GM23338 (cell line): Measurements from ENCODE around the gene NQO1. TPM values are rescaled to one million over a fixed set of nuclear protein-coding genes. Genes with fewer than 3 reads are reported as not detected.

Experiments used
- ATAC-seq: fragments of 200-7000 bp; cut with Tn5 transposase; 3 replicates; pipeline ENCODE4 v1.9.1; 2020
- DNase-seq: peaks from one replicate; pipeline ENCODE4 v3.0.0-alpha.2; 2015; ENCODE audit warnings: low spot score
- H2AFZ ChIP-seq: fragments of 200-600 bp; sonication (generic); 2 replicates; pipeline ENCODE4 v1.8.0; 2016; ENCODE audit warnings: antibody characterized with exemption, mild to moderate bottlenecking, moderate library complexity
- H3F3A ChIP-seq: fragments of 200-600 bp; sonication (generic); replicated peaks from 2 replicates; pipeline ENCODE4 v1.8.0; 2017; ENCODE audit warnings: antibody characterized with exemption, mixed run types, low read depth
- H3K27ac ChIP-seq: fragments of 200-600 bp; sonication (generic); 2 replicates; pipeline ENCODE4 v1.6.1; 2016; ENCODE audit warnings: low read depth
- H3K27me3 ChIP-seq: fragments of 200-600 bp; sonication (generic); 2 replicates; pipeline ENCODE4 v1.8.0; 2016; ENCODE audit warnings: mild to moderate bottlenecking, mixed run types, moderate library complexity; ENCODE audit not compliant: insufficient read depth
- H3K36me3 ChIP-seq: fragments of 200-600 bp; sonication (generic); 2 replicates; pipeline ENCODE4 v1.8.0; 2016; ENCODE audit warnings: mild to moderate bottlenecking; ENCODE audit not compliant: insufficient read depth
- H3K4me1 ChIP-seq: fragments of 200-600 bp; sonication (generic); 2 replicates; pipeline ENCODE4 v1.8.0; 2016; ENCODE audit warnings: mild to moderate bottlenecking, moderate library complexity; ENCODE audit not compliant: insufficient read depth
- H3K4me2 ChIP-seq: fragments of 200-600 bp; sonication (generic); 2 replicates; pipeline ENCODE4 v1.7.1; 2017; ENCODE audit warnings: mixed run types
- H3K4me3 ChIP-seq: fragments of 200-600 bp; sonication (generic); 2 replicates; pipeline ENCODE4 v1.6.1; 2016; ENCODE audit warnings: mixed run types
- H3K79me2 ChIP-seq: fragments of 200-600 bp; sonication (generic); replicated peaks from 2 replicates; pipeline ENCODE4 v1.8.0; 2017; ENCODE audit warnings: mild to moderate bottlenecking; ENCODE audit not compliant: insufficient read depth
- H3K9me2 ChIP-seq: fragments of 200-600 bp; sonication (generic); 2 replicates; pipeline ENCODE4 v1.8.0; 2017; ENCODE audit not compliant: insufficient read depth
- H4K20me1 ChIP-seq: fragments of 200-600 bp; sonication (generic); replicated peaks from 2 replicates; pipeline ENCODE4 v1.8.0; 2017; ENCODE audit warnings: mild to moderate bottlenecking; ENCODE audit not compliant: insufficient read depth
- H3K27ac Mint-ChIP-seq: 2 replicates; pipeline ENCODE4 v1.8.0; 2020; ENCODE audit warnings: inconsistent platforms, mild to moderate bottlenecking, moderate library complexity, mixed read lengths
- H3K27me3 Mint-ChIP-seq: 3 replicates; pipeline ENCODE4 v1.8.0; 2022; ENCODE audit warnings: low read depth, mild to moderate bottlenecking, moderate library complexity, mixed read lengths, inconsistent platforms; ENCODE audit not compliant: insufficient read depth, poor library complexity
- H3K36me3 Mint-ChIP-seq: 3 replicates; pipeline ENCODE4 v1.8.0; 2021; ENCODE audit warnings: low read depth, mild to moderate bottlenecking, inconsistent platforms, moderate library complexity, mixed read lengths
- H3K4me1 Mint-ChIP-seq: 3 replicates; pipeline ENCODE4 v1.8.0; 2020; ENCODE audit warnings: mild to moderate bottlenecking, inconsistent platforms, mixed read lengths
- H3K4me3 Mint-ChIP-seq: 3 replicates; pipeline ENCODE4 v1.8.0; 2021; ENCODE audit warnings: moderate library complexity, mild to moderate bottlenecking, inconsistent platforms, mixed read lengths
- H3K9me3 Mint-ChIP-seq: 3 replicates; pipeline ENCODE4 v1.8.0; 2020; ENCODE audit warnings: moderate library complexity, mild to moderate bottlenecking, inconsistent platforms, mixed read lengths
- CREB1 ChIP-seq: fragments of 250-450 bp; sonication (Bioruptor Pico); IDR thresholded peaks from 2 replicates; pipeline ENCODE4 v1.5.0; 2020; ENCODE audit warnings: low read depth, mild to moderate bottlenecking, moderate library complexity
- NANOG ChIP-seq: IDR thresholded peaks from 2 replicates; pipeline ENCODE4 v1.6.1; 2016; ENCODE audit warnings: antibody characterized with exemption, borderline replicate concordance
- STAT1 ChIP-seq: IDR thresholded peaks from one replicate; pipeline ENCODE4 v1.6.1; 2016; ENCODE audit warnings: antibody characterized with exemption; ENCODE audit not compliant: unreplicated experiment
- ZNF114 ChIP-seq: fragments of 250-450 bp; sonication (Bioruptor Pico); IDR thresholded peaks from 2 replicates; pipeline ENCODE4 v1.5.0; 2020; ENCODE audit warnings: mild to moderate bottlenecking, moderate library complexity
- ZNF331 ChIP-seq: fragments of 250-450 bp; sonication (Bioruptor Pico); IDR thresholded peaks from 2 replicates; pipeline ENCODE4 v1.5.0; 2020; ENCODE audit warnings: low read depth, mild to moderate bottlenecking, moderate library complexity
- polyA plus RNA-seq: library from polyadenylated mRNA; unstranded; fragments of >200 nt; fragmentation: Nextera tagmentation; extraction: Ambion mirVana; gene quantifications from 2 replicates; pipeline ENCODE4 v1.2.1, GENCODE V29; 2016
- total RNA-seq: library from RNA; depleted of rRNA; stranded (reverse); fragments of >200 nt; shearing (Covaris generic); gene quantifications from 2 replicates; pipeline ENCODE4 v1.2.3, GENCODE V29; 2014
- TF ChIP-seq, protein P1 (sequence below): fragments of 250-450 bp; sonication (Bioruptor Pico); IDR thresholded peaks from 2 replicates; pipeline ENCODE4 v1.5.0; 2020; ENCODE audit warnings: mild to moderate bottlenecking, moderate library complexity
- TF ChIP-seq, protein P2 (sequence below): IDR thresholded peaks from 2 replicates; pipeline ENCODE4 v1.6.1; 2016; ENCODE audit warnings: antibody characterized with exemption

NQO1 gene
- total and polyA plus RNA-seq, 2 experiments from 2014 or later = 80.9 to 86.3 TPM

DNA sequence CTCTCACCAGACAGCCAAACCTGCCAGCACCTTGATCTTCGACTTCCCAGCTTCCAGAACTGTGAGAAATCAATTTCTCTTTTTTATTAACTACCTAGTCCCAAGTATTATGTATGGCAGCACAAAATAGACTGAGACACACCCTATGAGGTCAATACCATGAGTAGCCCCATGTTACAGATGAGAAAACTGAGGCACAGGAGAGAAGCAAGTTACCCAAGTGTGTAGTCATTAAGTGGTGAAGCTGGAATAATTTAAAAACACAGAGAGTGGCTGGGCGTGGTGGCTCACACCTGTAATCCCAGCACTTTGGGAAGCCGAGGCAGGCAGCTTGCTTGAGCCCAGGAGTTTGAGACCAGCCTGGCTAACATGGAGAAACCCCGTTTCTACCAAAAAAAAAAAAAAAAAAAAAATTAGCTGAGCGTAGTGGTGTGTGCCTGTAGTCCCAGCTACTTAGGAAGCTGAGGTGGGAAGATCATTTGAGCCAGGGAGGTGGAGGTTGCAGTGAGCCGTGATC lies 4.9 kb downstream of the NQO1 start:
- Mint-ChIP-seq H3K36me3 (peaks cover 4% of the 10 kb centered on the region; the same call in 2 of the 3 replicates), H3K4me3 (no peak overlapping the region), H3K9me3 (no peaks in the 10 kb centered on the region), H3K27me3 (peaks cover 9% of the 10 kb centered on the region), H3K27ac (no peak overlapping the region), H3K4me1 (peaks cover 17% of the 10 kb centered on the region)
- peaks cover 15% of the 10 kb centered on the region for H3K4me1 ChIP-seq
- peaks cover 14% of the 10 kb centered on the region; the same call in 1 of the 2 replicates for H3F3A ChIP-seq
- H2AFZ ChIP-seq = no peak overlapping the region
- no peak for DNase-seq
- no peaks in the 10 kb centered on the region for H3K9me2 ChIP-seq
- H3K79me2 ChIP-seq = peaks cover 32% of the 10 kb centered on the region
- TF ChIP-seq ZNF114 (CRISPR knock-in tag) = no peak
- TF ChIP-seq, protein P1, sequence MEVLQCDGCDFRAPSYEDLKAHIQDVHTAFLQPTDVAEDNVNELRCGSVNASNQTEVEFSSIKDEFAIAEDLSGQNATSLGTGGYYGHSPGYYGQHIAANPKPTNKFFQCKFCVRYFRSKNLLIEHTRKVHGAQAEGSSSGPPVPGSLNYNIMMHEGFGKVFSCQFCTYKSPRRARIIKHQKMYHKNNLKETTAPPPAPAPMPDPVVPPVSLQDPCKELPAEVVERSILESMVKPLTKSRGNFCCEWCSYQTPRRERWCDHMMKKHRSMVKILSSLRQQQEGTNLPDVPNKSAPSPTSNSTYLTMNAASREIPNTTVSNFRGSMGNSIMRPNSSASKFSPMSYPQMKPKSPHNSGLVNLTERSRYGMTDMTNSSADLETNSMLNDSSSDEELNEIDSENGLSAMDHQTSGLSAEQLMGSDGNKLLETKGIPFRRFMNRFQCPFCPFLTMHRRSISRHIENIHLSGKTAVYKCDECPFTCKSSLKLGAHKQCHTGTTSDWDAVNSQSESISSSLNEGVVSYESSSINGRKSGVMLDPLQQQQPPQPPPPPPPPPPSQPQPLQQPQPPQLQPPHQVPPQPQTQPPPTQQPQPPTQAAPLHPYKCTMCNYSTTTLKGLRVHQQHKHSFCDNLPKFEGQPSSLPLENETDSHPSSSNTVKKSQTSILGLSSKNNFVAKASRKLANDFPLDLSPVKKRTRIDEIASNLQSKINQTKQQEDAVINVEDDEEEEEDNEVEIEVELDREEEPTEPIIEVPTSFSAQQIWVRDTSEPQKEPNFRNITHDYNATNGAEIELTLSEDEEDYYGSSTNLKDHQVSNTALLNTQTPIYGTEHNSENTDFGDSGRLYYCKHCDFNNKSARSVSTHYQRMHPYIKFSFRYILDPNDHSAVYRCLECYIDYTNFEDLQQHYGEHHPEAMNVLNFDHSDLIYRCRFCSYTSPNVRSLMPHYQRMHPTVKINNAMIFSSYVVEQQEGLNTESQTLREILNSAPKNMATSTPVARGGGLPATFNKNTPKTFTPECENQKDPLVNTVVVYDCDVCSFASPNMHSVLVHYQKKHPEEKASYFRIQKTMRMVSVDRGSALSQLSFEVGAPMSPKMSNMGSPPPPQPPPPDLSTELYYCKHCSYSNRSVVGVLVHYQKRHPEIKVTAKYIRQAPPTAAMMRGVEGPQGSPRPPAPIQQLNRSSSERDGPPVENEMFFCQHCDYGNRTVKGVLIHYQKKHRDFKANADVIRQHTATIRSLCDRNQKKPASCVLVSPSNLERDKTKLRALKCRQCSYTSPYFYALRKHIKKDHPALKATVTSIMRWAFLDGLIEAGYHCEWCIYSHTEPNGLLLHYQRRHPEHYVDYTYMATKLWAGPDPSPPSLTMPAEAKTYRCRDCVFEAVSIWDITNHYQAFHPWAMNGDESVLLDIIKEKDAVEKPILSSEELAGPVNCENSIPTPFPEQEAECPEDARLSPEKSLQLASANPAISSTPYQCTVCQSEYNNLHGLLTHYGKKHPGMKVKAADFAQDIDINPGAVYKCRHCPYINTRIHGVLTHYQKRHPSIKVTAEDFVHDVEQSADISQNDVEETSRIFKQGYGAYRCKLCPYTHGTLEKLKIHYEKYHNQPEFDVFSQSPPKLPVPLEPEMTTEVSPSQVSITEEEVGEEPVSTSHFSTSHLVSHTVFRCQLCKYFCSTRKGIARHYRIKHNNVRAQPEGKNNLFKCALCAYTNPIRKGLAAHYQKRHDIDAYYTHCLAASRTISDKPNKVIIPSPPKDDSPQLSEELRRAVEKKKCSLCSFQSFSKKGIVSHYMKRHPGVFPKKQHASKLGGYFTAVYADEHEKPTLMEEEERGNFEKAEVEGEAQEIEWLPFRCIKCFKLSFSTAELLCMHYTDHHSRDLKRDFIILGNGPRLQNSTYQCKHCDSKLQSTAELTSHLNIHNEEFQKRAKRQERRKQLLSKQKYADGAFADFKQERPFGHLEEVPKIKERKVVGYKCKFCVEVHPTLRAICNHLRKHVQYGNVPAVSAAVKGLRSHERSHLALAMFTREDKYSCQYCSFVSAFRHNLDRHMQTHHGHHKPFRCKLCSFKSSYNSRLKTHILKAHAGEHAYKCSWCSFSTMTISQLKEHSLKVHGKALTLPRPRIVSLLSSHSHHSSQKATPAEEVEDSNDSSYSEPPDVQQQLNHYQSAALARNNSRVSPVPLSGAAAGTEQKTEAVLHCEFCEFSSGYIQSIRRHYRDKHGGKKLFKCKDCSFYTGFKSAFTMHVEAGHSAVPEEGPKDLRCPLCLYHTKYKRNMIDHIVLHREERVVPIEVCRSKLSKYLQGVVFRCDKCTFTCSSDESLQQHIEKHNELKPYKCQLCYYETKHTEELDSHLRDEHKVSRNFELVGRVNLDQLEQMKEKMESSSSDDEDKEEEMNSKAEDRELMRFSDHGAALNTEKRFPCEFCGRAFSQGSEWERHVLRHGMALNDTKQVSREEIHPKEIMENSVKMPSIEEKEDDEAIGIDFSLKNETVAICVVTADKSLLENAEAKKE = no peak
- TF ChIP-seq STAT1 = no peak
- TF ChIP-seq NANOG = no peak
- no peak for TF ChIP-seq ZNF331 (CRISPR knock-in tag)
- TF ChIP-seq CREB1 (CRISPR knock-in tag) = no peak
- TF ChIP-seq, protein P2, sequence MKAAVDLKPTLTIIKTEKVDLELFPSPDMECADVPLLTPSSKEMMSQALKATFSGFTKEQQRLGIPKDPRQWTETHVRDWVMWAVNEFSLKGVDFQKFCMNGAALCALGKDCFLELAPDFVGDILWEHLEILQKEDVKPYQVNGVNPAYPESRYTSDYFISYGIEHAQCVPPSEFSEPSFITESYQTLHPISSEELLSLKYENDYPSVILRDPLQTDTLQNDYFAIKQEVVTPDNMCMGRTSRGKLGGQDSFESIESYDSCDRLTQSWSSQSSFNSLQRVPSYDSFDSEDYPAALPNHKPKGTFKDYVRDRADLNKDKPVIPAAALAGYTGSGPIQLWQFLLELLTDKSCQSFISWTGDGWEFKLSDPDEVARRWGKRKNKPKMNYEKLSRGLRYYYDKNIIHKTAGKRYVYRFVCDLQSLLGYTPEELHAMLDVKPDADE = no peak
- H4K20me1 ChIP-seq = no peaks in the 10 kb centered on the region; the same call in 1 of the 2 replicates
- no peak for ATAC-seq
- H3K4me2 ChIP-seq = no peak overlapping the region
- H3K27me3 ChIP-seq = no peaks in the 10 kb centered on the region
- H3K36me3 ChIP-seq = peaks cover 3% of the 10 kb centered on the region; the same call in 1 of the 2 replicates
- H3K27ac ChIP-seq = 0 out of 2 replicates have a peak overlapping the region, but pooled peaks have one; percentile 45
- no peak overlapping the region for H3K4me3 ChIP-seq
